HG02938 (cell line): ENCODE data around the gene PPIG.
"Not testable (repeated sequence)": the region's sequence is repeated elsewhere in the genome, so short reads cannot be mapped to it uniquely, and the experiment has no call there.

ENCODE experiments used
- ATAC-seq: cut with Tn5 transposase; IDR thresholded peaks from one replicate; pipeline ENCODE4 v1.9.1; 2021; ENCODE audit warnings: mild to moderate bottlenecking, moderate library complexity; ENCODE audit not compliant: unreplicated experiment

PPIG gene

DNA sequence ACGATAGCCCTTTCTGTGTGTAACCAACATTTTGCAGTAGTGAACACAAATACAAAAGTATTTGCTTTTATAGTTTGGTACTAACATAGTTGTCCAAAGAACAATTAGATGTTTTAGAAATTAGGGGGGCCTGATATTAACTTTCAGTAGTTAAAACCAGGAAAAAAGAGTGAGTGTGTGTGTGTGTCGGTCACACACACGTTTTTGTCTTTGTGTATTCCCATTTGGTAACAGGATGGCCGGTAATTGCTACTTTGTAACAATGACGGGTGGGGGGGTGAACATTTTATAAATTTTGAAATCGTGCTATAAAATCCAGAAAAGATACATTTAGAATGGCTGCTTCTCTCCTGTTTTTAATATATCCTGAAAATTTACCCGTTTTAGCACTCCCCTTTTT lies 1.5 kb downstream of the PPIG start:
- no peak for ATAC-seq

- no peak for ATAC-seq
Observed at GRCh38 chr2:169590804-169591203, 6.7 kb downstream of the PPIG start.

DNA sequence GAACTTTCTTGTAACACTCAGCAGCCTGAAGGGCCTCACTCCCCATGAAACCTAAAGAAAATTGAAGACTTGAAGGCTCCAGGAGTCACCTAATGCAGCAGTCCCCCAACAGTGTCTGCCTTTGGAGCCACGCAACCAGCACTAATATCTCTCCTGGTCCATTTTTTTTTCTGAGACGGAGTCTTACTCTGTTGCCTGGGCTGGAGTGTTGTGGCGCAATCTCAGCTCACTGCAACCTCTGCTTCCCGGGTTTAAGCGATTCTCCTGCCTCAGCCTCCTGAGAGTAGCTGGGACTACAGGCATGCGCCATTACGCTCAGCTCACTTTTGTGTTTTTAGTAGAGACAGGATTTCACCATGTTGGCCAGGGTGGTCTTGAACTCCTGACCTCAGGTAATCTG lies 12.4 kb downstream of the PPIG start:
- ATAC-seq, result not testable (repeated sequence)

- ATAC-seq, result no peak
Observed at GRCh38 chr2:169598982-169599381, 14.8 kb downstream of the PPIG start.

GRCh38 chr2:169599568-169599967 lies 15.4 kb downstream of the PPIG start:
- ATAC-seq, result no peak

DNA sequence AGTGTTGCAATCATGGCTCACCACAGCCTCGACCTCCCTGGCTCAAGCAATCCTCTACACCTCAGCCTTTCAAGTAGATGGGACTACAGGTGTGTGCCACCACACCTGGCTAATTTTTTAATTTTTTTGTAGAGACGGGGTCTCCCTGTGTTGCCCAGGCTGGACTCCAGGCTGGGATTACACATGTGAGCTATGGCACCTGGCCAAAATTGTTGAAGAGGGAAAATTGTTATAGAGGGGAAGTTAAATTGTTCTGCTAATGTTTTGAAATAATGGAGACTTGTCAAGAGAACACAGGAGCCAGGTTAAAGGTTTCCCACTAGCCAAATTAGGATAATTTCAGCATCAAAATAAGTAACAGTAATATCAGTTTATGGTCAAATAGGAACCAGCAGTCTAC lies 25.1 kb downstream of the PPIG start:
- ATAC-seq, result no peak

DNA sequence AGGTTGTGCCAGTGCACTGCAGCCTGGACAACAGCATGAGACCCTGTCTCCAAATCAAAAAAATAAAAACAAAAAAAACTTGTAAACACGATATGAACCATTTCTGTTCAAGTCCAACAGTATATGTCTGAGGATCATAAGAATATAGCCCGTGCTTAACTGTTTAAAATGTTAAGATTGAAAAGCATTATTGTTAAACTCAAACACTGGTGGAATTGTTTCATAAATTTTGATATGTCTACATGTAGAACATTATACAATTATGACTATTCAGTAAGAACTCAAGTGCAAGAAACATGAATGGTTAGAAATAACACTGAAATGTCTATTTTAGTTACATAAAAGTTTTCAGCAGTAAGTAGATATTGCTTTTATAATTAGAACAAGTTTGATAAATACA lies 29.7 kb downstream of the PPIG start:
- no peak for ATAC-seq

GRCh38 chr2:169615982-169616381 lies 31.8 kb downstream of the PPIG start:
- ATAC-seq, result not testable (repeated sequence)

DNA sequence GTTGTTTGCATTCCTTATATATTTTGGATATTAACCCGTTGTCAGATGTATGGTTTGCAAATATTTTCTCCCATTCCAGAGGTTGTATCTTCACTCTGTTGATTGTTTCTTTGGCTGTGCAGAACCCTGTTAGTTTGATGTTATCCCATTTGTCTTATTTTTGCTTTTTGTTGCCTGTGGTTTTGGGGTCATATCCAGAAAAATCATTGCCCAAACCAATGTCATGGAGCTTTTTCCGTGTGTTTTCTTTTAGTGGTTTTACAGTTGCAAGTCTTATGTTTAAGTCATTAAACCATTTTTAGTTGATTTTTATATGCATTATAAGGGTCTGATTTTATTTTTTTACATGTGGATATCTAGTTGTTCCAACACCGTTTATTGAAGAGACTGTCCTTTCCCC lies 35.8 kb downstream of the PPIG start:
- ATAC-seq, result no peak

DNA sequence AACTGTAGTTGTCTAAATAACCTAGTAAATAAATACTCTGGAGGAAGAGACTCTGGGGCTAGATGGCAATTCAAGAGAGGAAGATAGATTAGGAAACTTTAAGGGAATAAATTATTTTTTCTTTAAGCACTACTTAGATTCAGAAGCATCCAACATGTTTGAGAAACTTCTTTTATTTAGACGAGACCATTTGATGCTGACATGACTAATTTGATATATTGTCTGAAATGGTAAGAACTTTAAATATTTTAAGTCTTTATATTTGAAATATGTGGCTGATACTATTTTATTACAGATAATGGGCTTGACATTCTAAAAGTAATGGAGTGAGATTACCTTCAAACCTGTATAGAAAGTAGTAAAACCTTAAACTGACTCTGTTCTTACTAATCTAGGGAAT lies 36.4 kb downstream of the PPIG start:
- ATAC-seq, result no peak

- no peak for ATAC-seq
Observed at GRCh38 chr2:169623235-169623634, 39.1 kb downstream of the PPIG start.

DNA sequence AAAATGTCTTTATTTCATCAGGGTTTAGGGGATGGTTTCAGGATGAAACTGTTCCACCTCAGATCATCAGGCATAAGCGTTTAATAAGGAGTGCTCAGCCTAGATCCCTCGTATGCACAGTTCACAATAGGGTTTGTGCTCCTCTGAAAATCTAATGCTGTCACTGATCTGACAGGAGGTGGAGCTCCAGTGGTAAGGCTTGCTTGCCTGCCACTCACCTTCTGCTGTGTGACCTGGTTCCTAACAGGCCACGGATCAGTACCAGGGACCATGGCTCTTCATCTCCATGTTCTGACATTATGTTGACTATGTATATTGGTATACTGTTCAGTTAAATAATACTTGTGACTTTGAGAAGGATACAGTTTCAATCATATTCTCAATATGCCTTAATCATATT lies 41.6 kb downstream of the PPIG start:
- no peak for ATAC-seq

DNA sequence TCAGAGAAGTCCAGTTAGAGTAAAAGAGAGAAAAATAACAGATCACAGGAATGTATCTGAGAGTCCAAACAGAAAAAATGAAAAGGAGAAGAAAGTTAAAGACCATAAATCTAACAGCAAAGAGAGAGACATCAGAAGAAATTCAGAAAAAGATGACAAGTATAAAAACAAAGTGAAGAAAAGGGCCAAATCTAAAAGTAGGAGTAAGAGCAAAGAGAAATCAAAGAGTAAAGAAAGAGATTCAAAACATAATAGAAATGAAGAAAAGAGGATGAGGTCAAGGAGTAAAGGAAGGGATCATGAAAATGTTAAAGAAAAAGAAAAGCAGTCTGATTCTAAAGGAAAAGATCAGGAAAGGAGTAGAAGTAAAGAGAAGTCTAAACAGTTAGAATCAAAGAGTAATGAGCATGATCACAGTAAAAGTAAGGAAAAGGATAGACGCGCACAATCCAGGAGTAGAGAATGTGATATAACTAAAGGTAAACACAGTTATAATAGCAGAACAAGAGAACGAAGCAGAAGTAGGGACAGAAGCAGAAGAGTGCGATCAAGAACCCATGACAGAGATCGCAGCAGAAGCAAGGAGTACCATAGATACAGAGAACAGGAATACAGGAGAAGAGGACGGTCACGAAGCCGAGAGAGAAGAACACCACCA lies 52.4 kb downstream of the PPIG start:
- no peak for ATAC-seq

- no peak for ATAC-seq
Observed at GRCh38 chr2:169637620-169638019, 53.5 kb downstream of the PPIG start.

DNA sequence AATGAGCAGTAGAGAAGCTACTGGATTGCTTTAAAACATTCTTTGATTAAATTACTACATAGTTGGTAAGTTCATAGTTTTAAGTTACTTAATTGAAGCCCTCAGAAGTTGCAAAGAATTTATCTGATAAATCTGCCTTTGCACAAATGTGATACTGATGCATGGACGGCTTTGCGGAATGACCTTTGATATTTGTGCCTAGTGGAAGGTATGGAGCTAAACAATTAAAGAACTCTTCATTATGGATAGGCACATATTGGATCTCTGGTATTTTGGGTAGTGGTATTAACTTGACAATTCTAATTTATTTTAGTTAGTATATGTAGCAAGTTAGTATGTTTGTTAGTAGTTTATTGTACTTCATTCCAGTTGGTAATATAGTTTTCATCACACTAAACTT lies 56.0 kb downstream of the PPIG start:
- no peak for ATAC-seq

- no peak for ATAC-seq
Observed at GRCh38 chr2:169641464-169641863, 57.3 kb downstream of the PPIG start.

DNA sequence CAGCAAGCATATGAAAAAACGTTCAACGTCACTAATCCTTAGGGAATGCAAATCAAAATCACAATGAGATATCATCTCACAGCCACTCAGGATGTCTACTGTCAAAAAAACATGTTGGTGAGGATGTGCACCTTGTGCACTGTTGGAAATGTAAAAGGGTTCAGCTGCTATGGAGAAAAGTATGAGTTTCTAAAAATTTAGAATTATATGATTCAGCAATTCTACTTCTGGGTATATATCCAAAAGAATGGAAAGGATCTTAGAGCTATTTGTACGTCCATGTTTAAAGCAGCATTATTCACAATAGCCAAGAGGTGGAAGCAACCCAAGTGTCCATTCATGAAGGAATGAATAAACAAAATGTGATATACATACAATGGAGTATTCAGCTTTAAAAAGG lies 60.0 kb downstream of the PPIG start:
- no peak for ATAC-seq

DNA sequence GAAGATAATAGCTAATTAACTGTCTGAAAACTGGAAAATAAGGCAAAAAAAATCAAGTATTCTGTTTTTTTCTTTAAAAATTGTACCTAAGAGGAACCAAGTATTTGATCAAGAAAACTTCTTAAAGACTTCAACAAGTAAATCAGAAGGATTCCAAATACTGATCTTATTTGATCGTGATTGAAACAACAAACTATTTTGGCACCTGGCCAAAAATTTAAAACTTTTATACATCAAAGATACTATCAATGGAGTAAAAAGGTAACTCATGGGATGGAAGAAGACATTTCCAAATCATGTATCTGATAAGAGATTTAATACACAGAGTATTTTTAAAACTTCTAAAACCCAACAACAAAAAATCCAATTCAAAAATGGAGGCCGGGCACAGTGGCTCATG lies 63.3 kb downstream of the PPIG start:
- no peak for ATAC-seq

DNA sequence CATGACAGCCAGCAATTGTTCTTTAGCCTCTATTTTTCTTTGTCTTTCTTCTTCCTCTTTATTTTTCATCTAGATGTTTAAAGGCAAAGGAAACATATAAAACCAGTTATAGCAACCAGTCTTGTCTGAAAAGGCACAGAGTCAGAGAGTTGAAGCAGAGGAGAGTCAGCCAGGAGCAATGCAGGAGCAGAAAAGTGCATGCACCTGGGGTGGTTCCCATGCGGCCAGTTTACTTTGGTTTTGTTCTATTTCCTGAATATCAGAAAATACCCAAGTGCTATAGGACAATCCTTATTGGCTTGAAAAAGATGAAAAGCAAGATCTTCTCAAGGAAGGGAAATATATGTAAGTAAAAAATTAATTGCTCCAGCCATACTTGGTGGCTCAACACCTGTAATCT lies 65.1 kb downstream of the PPIG start:
- ATAC-seq, result no peak

- ATAC-seq, result no peak
Observed at GRCh38 chr2:169653636-169654035, 69.5 kb downstream of the PPIG start.

DNA sequence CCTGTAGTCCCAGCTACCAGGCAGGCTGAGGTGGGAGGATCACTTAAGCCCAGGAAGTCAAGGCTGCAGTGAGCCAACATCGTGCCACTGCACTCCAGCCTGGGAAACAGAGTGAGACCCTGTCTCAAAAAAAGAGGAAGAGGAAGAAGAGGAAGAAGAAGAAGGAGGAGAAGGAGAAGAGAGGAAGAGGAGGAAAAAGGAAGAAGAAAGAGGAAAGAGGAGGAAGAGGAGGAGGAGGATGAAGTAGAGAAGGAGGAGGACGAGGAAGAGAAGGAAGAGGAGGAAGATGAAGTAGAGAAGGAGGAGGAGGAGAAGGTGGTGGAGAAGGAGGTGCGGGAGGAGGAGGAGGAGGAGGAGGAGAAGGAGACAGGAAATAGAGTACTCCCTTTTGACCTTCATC lies 72.0 kb downstream of the PPIG start:
- no peak for ATAC-seq

- ATAC-seq, result no peak
Observed at GRCh38 chr2:169658877-169659276, 74.7 kb downstream of the PPIG start.

DNA sequence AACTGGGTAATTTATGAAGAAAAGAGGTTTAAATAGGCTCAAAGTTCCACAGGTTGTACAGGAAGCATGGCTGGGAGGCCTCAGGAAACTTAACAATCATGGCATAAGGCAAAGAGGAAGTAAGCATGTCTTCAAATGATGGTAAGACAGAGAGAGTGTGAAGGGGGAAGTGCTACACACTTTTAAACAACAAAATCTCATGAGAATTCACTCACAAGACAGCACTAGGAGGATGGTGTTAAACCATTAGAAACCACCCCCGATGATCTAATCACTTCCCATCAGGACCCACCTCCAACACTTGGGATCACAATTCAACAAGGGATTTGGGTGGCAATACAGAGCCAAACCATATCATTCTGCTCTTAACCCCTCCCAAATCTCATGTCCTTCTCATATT lies 75.2 kb downstream of the PPIG start:
- ATAC-seq, result no peak
